ENCODE measurements around the gene PSD2.

- no peak for TF ChIP-seq ZNF274 (IDR thresholded peaks at IDR 0.05; ENCODE audit: low read depth, low read length)
- TF ChIP-seq YY1 (IDR thresholded peaks at IDR 0.05; ENCODE audit: insufficient read depth, insufficient read length) = no peak
- no peak for TF ChIP-seq SUZ12 (IDR thresholded peaks at IDR 0.05; ENCODE audit: extremely low read depth, insufficient read depth, insufficient read length)
Measured at GRCh38 chr5:139798883-139799282, 3.3 kb downstream of the PSD2 start.

Measured in NT2/D1 (cell line).